Measurements from ENCODE around the gene GNAL.

DNA sequence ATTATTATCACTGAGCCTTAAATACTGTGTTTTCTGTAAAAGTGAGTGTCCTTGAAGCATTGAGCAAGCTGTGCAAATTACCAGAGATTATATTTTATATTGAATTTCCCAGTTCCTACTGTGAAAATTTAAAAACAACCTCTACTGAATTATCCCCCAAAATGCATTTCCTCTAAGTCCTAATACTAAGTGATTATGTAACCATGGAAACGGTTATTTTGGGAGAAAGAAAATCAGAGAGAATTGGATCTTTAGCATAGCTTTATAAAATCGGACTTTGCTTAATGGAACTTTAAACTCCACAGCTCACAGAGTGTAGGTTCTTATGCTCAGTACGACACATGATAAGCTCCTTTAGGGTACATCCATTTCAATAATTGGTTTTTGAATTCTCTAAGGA is 142.9 kb downstream of the GNAL start:
- TF ChIP-seq, protein P1, sequence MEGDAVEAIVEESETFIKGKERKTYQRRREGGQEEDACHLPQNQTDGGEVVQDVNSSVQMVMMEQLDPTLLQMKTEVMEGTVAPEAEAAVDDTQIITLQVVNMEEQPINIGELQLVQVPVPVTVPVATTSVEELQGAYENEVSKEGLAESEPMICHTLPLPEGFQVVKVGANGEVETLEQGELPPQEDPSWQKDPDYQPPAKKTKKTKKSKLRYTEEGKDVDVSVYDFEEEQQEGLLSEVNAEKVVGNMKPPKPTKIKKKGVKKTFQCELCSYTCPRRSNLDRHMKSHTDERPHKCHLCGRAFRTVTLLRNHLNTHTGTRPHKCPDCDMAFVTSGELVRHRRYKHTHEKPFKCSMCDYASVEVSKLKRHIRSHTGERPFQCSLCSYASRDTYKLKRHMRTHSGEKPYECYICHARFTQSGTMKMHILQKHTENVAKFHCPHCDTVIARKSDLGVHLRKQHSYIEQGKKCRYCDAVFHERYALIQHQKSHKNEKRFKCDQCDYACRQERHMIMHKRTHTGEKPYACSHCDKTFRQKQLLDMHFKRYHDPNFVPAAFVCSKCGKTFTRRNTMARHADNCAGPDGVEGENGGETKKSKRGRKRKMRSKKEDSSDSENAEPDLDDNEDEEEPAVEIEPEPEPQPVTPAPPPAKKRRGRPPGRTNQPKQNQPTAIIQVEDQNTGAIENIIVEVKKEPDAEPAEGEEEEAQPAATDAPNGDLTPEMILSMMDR (IDR thresholded peaks at IDR 0.05; ENCODE audit: low read depth, low read length): no peak
- TF ChIP-seq POLR2A (IDR thresholded peaks at IDR 0.05; ENCODE audit: extremely low read depth, insufficient read length): no peak
- TF ChIP-seq, protein P2, sequence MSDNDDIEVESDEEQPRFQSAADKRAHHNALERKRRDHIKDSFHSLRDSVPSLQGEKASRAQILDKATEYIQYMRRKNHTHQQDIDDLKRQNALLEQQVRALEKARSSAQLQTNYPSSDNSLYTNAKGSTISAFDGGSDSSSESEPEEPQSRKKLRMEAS (IDR thresholded peaks at IDR 0.05; ENCODE audit: low read depth, low read length): no peak

All from NB4 (cell line).